Hematopoietic multipotent progenitor cell treated with erythropoietin and hydrocortisone succinate and interleukin-3 and kit ligand, for 17 days (in vitro differentiated cells): Measurements from ENCODE around the gene FCRL2.
"Not testable (repeated sequence)": the region's sequence is repeated elsewhere in the genome, so short reads cannot be mapped to it uniquely, and the experiment has no call there.

Experiments
- DNase-seq: peaks from one replicate; pipeline ENCODE4 v3.0.0-alpha.2; 2015; ENCODE audit warnings: low spot score

FCRL2 gene

DNA sequence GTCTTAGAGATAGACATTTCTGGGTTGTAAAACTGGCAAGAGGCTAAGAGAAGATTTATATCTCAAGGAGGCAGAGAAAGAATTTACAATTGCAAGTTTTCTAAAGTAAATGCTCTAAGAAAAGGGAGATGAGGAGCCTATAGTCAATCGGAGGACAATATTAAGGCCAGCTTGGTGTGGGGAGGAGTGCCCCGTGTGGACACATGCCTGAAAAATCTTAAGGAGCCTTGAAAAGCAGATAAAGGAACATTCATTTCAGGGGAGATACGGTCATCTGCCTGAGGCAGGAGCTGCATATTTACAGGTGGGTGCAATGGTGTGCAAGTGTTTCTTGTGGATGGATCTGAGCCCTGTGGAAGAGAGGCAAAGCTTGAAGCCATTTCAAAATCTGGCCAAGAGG is 25.6 kb downstream of the FCRL2 start:
- DNase-seq, result no peak

DNA sequence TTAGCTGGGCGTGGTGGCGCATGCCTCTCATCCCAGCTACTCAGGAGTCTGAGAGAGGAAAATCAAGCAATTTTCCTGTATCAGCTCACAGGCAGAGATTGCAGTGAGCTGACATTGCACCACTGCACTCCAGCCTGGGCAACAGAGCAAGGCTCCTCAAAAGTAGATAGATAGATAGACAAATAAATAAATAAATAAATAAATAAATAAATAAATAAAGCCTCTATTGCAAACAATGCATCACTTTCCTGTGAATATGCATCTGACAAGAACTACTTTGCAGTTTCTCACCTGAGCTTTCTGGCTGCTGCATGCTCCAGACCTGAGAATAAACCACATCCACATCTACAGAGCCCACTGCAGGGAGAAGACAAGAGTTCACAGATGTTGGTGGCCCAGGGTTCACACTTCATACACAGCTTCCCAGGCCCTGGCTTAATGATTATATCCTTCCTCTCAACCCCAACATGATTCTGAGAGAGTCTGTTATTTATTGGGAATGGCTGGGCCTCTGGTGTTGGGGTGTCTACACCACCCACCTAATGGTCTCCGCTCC is 28.6 kb downstream of the FCRL2 start:
- DNase-seq, result no peak

DNA sequence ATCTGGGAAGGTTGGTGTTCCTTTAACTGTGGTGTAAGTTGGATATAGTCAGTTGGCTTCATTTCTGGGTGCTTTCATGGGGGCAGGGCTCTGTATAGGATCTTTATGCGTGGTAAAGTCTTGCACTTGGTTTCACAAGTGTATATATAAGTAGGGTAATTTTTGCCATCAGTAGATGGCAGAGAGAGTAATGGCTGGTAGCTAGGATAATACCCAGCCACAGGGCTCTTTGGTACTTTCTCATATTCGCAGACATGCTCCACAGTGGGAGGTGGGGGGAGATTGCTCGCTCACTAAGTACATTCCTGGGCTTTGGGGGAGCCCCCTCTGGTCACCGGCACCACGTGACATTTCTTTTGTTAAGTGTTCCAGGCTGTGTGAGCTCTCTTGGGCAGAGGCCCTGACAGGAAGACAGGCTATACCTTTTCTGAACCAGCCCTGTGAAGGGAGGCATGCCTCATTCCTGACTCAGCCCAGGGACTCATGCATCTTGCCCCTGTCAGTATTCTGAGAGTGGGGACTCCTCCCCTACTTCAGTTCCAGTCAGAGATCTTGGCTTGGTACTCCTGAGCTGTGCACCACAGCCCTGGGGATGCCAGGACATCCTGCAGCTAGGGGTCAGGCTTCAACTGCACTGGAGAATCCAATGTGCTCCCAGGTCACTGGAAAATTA is 37.6 kb downstream of the FCRL2 start:
- no peak for DNase-seq

DNA sequence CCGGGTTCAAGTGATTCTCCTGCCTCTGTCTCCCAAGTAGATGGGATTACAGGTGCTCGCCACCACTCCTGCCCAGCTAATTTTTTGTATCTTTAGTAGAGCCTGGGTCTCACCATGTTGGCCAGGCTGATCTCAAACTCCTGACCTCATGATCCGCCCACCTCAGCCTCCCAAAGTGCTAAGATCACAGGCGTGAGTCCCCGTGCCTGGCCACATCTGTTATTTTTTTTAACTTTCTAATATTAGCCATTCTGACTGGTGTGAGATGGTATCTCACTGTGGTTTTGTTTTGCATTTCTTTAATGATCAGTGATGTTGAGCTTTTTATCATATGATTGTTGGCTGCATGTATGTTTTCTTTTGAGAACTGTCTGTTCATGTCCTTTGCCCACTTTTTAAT is 40.9 kb downstream of the FCRL2 start:
- DNase-seq, result not testable (repeated sequence)

DNA sequence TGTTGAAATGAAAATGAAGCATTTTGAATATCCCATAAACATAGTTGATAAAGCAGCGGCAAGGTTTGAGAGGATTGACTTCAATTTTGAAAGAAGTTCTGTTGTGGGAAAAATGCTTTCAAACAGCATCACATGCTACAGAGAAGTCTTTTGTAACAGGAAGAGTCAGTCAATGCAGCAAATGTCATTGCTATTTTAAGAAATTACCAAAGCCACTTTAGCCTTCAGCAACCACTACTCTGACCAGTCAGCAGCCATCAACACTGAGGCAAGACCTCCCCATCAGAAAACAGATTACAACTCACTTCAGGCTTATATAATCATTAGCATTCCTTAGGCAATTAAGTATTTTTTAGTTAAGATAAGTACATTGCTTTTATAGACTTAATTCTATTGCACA is 42.6 kb downstream of the FCRL2 start:
- DNase-seq, result no peak

DNA sequence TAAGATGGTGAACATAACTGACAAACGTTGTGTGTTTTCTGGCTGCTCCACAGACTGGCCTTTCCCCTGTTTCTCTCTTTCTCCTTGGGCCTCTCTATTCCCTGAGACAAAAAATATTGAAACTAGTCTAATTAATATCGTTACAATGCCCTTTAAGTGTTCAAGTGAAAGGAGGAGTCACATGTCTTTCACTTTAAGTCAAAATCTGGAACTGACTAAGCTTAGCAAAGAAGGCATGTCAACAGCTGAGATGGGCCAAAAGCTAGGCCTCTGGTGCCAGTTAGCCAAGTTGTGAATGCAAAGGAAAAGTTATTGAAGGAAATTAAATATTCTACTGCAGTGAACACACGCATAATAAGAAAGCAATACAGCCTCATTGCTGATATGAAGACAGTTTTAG is 44.2 kb downstream of the FCRL2 start:
- DNase-seq, result no peak

DNA sequence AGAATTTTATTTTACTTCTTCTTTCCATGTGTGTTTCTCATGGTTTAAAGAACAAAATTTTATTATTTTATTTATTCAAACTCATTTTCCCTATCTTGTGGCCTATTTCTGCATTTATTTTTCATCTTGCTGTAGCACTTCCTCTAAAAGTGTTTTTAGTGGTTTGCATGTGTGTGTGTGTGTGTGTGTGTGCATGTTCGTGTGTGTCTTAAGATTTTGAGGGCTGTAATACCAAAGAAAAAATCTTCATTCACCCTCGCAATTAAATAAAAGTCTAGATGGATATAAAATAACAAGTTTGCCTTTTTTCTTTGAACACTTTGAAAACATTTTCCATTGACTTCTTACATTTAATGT is 51.7 kb downstream of the FCRL2 start:
- DNase-seq, result no peak

DNA sequence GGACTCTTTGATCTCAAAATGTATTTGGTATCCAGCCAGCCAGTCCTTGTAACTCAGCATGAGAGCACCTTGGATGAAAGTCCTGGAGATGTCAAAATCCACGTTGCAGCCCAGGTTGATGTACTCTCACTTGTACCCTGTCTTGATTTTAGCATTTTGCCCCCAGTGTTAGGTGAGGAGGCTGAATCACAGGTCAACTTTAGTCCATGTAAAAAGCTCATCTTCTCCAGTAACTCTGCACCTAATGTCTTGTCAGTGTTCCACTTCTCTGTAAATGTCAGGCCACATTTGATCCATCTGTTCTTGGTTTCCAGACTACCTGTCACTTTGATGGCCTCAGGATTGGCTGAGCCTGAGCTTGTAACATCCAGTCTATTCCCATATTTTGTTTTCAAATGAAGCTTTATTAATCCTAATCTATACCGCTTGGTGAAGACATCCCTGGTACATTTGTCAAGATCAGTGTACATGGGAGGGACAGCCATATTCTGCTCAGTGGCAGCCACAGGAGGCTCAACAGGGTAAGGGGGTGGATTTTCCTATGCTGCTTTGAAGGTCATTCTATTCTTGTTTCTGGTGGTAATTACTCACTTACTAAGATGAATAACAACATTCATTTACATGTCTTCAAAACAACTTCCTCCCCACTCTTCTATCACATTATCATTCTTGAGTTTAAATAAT is 52.3 kb downstream of the FCRL2 start:
- no peak for DNase-seq

DNA sequence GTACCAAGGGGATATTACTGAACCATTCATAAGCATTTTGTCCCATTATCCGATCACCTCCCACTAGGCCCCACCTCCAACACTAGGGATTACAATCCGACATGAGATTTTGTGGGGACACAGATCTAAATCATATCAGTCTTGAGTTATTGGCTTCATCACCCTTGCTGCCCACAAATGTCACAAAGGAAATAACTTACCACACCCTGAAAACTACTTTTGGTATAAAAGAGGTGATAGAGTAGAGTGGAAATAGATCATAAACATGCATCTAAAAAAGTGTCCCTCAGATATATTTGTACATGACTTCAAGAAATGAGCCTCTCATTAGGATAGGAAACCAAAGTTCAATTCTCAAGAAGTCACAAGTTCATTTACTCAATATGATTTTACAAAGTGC is 53.8 kb downstream of the FCRL2 start:
- DNase-seq, result no peak

DNA sequence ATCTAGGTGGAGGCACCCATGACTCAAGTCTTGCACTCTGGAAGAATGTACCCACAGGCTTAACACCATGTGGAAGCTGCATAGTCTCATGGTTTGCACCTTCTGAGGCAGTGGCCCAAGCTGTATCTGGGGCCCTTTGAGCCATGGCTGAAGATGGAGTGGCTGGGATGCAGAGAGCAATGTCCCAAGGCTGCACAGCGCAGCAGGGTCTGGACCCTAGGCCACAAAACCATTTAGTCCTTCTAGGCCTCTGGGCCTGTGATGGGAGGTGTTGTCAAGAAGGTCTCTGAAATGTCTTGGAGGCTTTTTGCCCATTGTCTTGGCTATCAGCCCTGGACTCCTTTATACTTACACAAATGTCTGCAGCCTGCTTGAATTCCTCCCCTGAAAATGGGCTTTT is 54.9 kb downstream of the FCRL2 start:
- no peak for DNase-seq

DNA sequence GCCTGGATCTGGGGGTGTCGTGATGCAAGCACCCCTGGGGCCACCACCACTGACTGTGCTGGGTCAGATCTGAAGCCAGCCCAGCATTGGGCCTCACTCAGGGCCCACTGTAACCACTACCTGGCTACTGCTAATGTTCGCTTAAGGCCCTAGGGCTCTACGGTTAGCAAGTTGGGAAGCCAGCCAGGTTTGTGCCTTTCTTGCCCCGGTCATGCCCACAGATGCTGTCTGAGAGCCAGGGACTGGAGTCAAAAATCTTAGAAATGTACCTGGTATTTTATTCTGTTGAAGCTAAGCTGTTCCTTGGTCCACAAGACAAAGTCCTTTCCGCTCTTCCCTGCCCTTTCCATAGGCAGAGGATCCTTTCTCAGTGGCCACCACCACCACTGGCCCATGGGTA is 61.2 kb downstream of the FCRL2 start:
- no peak for DNase-seq

DNA sequence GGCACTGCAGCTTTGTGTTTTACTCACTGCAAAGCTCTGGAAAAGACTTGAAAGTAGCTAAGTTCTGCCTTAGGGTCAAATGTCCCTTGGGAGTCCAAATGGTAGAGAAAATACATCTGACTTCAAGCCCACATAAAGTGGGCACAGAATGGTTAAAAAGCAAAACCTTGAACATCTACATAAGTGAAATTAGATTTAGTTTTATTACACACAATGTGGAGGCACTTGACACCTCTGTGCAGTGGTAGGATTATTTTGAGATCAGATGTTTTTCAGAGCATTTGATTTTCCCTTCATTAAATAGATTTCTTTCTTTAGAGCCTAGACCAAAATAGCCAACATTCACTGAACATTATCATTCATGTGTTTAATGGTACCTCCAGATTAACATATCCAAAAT is 65.1 kb downstream of the FCRL2 start:
- DNase-seq, result no peak

DNA sequence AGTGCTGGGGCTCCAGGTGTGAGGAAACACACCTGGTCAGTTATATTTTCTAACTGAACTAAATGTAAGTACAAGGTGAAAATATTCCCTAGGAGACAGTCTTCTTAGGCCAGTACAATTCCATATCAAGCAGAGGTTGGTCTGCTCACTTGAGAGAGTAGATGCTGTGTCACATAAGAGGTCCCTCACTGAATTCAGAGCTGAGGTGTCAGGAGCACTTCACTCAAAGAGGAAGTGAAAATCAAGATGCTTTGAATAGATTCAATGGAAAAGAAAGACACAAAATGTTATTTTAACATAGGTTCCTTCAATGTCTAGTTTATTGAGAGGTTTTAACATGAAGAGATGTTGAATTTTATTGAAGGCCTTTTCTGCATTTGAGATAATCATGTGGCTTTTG is 72.1 kb downstream of the FCRL2 start:
- no peak for DNase-seq

DNA sequence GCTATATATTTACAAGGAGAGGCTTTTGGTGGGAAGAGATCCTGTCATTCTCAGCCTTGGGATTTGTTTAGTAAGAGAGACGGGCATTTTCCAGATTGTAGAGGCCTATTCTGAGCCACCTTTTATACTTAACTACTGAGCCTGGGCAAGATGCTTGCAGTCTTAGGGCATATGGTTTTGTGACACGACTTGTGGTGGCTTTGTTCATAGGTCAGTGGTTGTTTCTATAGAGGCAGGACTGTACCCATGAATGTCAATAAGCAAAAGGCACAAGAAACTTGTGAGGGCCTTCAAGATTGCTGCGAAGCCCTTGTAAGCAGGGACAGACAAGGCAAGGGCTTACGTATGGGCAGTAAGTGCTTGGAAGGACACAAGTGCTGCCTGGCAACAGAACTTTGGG is 73.0 kb downstream of the FCRL2 start:
- DNase-seq, result no peak

DNA sequence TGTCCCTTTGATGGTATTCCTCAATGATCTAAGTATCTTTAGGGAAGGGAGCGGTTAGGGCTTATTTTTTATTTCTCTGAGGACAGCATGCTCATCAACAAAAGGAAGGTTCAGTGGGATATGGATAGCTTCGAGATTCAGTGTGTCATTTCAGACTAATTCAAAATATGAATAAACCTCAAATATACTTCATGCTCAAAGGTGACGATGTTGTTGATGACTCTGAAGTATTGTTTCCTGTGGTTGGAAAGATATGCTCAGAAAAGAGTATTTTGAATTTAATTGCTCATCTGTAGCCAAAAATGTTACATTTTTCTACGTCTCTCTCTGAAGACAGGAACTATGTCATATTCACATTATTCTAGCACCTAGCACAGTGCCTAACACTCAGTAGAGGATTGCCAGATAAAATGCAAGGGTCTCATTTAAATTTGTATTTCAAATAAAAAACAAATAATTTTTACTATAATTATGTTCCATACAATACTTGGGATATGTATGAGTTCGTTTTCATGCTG is 74.6 kb downstream of the FCRL2 start:
- DNase-seq, result no peak

DNA sequence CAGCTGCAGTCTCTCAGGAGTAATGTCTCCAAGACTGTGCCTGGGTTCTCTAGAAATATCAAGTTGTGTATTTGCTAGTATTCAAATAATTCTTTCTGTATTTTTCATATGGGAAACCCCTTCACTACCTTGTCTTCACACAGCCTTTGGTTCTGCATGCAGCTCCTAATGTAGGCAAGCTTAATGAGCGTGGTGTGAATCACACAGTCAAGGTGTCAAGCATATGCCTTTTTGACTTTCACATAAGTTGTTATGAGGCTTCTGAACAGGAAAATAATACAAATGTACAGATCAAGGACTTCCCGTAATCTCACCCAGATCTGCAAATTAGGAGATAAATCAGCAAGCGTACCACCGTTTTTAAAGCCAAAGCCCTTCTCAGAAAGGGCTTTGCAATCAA is 76.2 kb downstream of the FCRL2 start, which contains the start of gene FCRL3:
TSS of gene FCRL3 (minus strand) at position 38 of the 400 bp plus-strand sequence. CDS start 280 bp downstream, outside the sequence.
- no peak for DNase-seq

DNA sequence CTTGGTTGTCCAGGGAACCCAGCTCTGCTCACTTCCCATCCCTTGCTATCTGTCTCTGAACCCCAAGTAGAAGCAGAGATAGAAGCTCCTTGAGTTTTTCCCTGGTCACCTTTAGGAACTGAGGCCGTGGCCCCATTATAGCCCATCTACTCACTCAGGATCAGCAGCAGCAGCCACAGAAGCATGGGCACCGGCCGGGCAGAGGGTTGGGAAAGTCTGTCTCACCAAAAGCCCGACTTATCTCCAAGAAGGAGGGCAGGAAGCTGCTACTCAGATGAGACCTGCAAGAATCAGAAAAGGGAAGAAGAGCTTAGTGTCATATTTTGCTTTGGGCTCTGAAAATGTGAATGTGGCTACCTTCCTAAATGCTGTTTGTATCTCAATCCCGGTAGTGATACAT is 76.6 kb downstream of the FCRL2 start:
- DNase-seq, result no peak

DNA sequence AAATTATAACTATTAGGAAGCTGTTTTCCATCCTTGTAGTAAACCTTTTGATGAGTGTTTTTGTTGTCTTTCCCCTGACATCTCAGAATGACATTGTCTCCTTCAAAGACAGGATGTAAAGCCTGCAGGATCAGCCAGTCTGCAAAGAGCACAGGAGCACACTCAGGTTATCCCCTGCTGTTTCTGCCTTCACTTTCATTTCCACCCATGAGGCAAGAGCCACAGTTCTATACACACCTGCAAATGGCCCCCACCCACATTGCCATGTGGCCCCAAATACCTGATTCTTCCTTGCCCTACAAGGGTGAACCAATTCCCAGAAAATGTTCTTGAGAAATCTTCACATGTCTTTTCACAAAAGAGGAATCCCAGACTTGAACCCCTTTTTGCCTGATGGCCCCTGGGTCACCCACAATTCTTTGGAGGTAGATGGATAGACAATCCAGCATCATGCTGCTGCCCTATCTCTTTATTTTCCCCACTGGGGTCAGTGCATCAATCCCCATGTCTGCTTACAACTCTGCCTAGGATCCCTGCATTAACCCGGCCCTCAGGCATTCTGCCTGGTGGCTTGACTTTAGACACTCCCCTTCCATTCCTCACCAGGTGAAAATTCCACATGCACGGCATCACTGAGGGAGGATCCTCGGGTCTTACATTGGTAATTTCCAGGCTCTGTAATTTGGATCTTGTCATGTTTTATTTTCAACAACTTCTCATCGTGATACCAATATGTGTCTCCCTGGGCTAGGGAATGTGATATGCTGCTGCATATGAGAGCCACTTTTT is 79.0 kb downstream of the FCRL2 start:
- no peak for DNase-seq

DNA sequence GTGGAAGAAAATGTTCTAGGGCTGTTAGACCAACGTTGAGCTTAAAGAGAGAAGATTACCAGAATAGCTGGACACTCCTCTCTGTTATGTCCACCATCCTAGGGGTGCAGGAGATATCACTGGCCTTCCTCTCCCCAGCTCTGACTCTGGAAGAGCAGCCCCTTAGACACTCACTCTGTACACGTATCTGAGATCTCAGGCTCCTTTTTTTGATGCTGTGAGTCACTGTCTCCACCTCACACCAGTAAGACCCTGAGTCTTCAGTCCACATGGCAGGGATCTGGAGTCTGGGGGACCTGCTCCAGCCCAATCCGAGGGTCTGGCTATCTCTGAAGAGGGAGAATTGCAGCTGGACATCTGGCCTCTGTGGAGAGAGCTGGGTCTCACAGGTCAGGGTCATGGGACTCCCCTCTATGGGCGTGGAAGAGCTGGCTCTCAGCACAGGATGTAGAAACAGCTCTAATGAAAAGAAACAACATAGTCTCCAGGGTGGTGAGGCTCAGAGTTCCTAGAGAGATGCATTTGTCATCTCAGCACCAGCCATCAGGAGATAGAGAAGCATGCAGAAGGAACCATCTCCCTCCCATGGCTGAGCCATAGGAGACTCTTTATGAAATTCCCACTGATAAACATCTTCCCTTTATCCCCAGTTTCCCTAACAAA is 79.8 kb downstream of the FCRL2 start:
- DNase-seq, result no peak
